ENCODE data around the gene STK39.

DNA sequence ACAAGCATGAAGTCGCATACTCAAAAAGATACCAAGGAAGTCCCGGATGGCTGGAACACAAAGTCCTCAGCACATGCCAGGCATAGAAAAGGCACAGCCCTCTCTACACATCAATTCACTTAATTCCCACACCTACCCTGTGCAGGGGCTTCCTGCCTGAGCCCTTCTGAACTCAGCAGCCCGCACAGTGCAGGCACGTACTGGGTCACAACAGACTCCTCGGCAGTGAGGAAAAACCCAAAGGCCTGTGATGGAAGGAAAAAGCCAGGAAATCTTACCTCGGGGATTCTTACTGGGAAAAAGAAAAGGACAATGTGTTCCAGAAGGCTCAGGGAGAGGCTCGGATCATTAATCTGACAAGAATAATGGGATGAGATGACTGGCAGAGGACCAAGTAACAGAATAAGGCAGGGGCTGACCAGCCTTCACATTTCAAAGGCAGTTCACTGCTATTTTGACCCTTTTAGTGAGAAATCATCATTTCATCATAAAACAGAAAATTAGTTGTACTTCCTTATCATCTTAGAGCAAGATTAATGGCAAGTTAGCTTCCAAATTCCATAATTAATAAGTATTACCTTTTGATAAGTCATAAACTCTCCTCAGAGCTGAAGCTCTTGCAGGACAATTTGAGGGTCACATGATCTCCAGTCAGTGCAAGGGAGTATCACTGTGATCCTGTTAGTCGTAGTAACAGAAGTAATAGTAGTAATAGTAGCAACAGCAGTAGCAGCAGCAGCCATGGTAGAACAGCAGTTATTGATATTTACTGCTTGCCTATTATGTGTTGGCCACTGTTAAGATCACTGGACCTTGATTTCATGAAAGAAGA is 87.4 kb downstream of the STK39 start:
- TF ChIP-seq CTCF (IDR thresholded peaks at IDR 0.05): no peak
- no peak for TF ChIP-seq POLR2A (IDR thresholded peaks at IDR 0.05)
